Vagina (tissue), 2 donors: ENCODE measurements around the gene MEOX1.

Source experiments
- CTCF ChIP-seq, 3 experiments: fragments of 450-650 bp in 2 of 3; fragments of 200-600 bp in 1 of 3; sonication (generic) in 1 of 3; IDR thresholded peaks; one replicate each; pipeline ENCODE4 v1.5.1; 2017 to 2019; ENCODE audit warnings: antibody characterized with exemption in 3 of 3, mild to moderate bottlenecking in 2 of 3, moderate library complexity in 2 of 3
- POLR2A ChIP-seq, 2 donors: fragments of 450-650 bp; IDR thresholded peaks; one replicate each; pipeline ENCODE4 v1.6.1; 2017; ENCODE audit warnings: antibody characterized with exemption in 2 of 2, mild to moderate bottlenecking in 2 of 2, moderate library complexity in 2 of 2
- POLR2AphosphoS5 ChIP-seq, 2 donors: sonication (generic); formaldehyde crosslinking; IDR thresholded peaks; one replicate each; pipeline ENCODE4 v1.9.0; 2017; ENCODE audit warnings: antibody characterized with exemption in 2 of 2, mild to moderate bottlenecking in 2 of 2, low read depth in 1 of 2; ENCODE audit not compliant: insufficient read depth in 1 of 2

- TF ChIP-seq CTCF (IDR thresholded peaks at IDR 0.05) (no peak), POLR2AphosphoS5 (IDR thresholded peaks at IDR 0.05; ENCODE audit: insufficient read depth in 1 of 2, low read depth in 1 of 2) (no peak), POLR2A (IDR thresholded peaks at IDR 0.05) (no peak)
Measured at GRCh38 chr17:43679401-43679800, 17.7 kb upstream of the MEOX1 start.
